ENCODE measurements around the gene AKT3.

The AKT3 gene

DNA sequence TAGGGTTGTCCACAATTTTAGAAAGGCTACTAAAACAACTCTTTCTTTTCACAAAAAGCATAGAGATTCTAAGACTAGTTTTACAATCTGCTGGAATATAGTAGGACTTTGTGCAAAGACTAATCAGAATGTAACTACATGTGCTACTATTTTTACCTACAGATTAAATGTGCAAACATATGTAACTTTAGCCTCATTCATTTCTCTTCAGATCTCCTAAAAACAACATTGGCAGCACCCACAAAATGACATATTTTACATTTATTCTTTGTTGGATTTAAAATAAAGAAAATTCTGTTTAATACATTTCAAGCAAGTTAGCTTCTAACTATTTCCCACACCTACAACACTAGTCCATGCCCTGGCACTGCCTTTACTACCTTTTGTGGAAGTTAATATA, 292.2 kb downstream of the AKT3 start:
- DNase-seq (ENCODE audit: low read depth) = no peak

DNA sequence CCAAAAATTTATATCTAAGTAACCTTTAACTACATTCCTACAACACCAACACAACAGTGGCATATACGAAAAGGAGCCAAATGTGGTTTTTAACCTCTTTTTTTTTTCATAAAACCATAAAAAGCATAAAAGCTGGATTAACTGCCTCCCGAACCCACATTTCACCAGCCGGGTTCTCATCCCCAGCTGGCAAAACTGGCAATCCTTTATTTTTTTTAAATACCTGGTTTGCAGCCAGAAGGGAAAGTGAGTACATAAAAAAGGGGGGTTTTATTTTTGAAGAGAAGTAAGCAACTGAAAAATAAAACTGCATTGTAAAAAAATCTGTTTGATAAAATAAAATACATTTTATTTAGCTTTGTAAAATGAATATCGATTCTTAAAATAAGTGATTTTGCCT, 295.4 kb downstream of the AKT3 start:
- DNase-seq (ENCODE audit: low read depth) = no peak

DNA sequence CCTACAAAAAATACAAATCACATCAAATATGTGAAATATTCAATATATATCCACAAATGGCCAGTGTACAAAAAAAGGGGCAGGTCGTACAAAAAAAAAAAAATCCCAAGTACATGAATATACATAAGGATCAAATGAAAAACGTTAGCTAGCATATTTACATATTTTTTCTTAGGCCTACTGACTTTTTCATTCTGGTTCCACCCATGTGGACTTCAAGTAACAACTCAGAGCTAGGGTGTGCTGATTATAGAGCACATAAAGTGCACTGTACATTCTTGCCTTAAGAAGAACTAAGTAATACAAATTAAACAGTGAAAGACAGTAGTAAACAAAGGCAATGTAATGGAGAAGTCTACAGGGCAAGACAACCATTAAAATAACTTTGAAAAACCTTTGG, 297.0 kb downstream of the AKT3 start:
- DNase-seq (ENCODE audit: low read depth) = no peak

DNA sequence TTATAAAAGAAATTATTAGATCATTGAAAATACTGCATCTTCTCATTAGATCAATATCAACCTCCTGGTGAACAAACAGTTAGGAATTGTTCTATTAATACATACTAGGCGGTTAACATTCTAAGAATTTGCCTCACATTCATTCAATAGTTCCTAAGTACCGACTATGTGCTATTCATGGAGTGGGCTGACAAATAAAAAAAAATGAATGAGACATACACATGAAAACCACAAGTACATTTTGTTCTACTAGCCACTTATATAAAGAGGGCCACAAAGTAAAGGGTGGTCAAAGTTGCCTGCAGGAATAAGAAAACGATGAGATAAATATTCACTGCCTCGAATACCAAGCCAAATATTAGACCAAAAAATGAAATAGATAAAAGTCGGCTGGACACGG, 299.8 kb downstream of the AKT3 start:
- no peak for DNase-seq (ENCODE audit: low read depth)

DNA sequence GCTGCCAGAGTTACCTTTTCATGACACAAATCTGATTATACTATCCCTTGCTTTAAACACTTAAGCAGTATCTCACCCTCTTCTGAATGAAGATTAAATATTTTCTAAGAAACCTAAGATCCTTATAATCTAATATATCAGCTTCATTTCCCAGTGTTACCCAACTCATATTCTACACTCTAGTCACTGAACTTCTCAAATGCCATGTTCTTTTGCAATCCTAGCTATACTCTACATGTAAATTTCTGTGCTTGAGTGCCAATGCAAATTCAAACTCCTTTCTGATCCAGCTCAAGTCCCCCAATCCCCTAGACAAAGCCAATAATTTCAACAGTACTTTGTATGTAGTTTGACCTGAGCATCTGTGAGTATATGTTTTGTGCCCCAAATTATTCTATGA, 300.3 kb downstream of the AKT3 start:
- DNase-seq (ENCODE audit: low read depth) = peak; percentile 38

DNA sequence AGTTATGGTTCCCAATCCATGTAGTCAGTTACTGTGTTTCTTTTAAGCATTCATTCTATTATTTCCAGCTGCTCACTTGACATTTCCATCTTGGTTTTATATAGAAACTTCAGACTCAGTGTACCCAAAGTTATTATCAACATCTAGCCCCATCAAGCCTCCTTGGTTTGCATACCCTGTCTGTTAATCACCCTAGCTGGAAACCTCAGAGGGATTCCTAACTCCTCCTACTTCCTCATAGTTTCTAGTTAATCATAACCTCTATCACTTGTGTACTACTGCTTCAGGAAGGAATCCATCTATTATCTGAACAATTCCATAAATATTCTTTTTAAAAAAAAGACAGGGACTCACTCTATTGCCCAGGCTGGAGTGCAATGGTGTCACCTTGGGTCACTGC, 300.9 kb downstream of the AKT3 start:
- no peak for DNase-seq (ENCODE audit: low read depth)

DNA sequence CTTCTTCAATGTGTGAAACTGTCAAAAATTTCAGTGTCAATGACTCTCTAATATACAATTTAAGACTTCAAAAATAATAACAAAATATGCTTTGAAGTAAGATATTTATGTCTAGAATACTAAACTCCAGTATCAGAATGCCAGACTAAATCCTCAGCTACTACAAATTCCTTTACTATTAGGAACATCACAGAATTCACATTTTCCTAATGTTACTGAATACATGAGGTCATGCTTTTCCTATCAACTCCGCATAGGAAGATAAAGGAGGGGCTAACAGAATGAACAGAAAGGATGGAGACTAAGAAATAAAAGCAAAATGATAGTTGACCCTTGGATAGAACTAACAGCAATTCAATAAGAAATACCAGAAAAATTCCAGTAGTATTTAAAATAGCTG, 301.5 kb downstream of the AKT3 start:
- DNase-seq (ENCODE audit: low read depth) = no peak

DNA sequence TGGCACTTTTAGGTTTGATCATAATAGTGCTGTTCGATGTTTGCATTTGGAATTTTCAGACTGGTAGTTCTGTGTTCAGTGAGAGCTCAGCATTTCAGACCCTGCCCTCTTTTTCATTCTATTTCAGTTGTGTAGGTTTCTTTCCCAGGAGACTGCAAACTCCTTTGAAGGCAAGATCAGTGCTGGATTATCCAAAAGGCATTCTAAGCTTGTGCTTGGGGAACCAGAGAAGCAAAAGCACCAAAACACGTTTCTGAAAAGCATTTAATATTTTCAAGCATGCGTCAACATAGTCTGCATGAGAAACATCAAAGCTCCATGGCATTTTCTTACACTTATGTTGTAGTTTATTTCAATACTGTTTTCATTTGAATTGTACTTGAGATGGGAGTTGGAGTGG, 302.2 kb downstream of the AKT3 start:
- no peak for DNase-seq (ENCODE audit: low read depth)

DNA sequence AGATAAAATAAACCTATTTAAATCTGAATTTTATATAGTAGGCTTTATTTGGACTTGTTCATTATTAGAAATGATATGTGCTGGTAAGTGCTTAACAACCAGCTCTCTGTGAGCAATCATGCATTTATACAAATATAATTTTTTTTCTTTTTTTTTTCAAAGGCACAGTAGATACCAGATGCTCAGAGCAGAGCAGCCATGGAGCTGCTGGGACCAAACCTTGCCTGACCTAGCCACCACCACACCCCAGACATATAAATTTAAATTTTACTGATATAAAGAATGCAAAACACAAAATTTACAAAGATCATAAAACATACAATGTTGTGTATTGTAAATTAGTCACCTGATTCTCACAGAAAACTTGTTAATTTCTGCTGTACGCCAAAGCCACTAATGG, 303.6 kb downstream of the AKT3 start:
- no peak for DNase-seq (ENCODE audit: low read depth)

DNA sequence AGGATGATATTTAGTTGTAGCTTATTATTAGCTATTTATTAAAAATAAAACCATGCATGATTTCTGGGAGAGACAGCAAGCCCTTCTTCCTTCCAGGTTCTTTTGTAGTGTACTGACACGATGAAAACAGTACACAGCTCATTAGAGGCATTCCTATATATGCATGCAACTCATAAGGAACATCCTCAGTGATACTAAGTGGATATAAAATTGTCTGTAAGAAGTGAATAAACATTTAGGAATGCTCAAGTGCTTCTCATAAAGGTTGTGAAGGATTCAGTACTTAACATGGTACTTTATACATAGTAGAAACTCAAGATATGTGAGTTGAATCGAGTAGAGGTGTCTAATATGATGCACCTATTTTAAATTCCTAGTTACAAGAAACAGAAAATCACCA, 306.5 kb downstream of the AKT3 start:
- no peak for DNase-seq (ENCODE audit: low read depth)

DNA sequence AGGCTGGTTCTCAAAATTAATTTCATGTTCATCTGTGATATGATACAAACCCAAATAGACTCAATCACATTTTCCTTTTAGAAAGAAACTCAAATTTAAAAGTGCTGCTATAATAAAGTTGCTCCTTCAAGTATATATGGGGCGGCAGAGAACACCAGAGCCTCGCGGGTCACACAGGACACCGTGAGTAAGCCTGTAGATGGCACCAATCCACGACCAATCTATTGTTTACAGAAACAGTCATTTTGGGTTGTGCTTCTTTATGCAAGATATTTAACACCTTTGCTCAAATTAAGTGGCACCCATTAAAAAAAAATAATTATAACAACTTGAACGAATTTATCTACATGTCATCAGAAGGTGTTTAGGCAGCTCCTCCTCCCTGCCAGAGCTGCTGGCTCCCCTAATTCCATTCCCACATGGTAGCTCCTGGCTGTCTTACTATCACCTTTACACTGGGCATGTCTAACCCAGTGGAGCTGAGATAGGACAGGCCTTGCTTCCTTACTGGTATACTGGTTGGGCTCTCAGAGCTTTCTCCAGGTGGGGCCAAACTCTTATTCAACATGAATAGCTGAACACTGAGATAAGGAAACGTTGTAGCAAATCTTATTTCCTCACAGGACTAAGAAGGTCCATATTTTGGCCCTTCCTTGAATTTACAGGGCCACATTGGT, 307.2 kb downstream of the AKT3 start:
- no peak for DNase-seq (ENCODE audit: low read depth)

DNA sequence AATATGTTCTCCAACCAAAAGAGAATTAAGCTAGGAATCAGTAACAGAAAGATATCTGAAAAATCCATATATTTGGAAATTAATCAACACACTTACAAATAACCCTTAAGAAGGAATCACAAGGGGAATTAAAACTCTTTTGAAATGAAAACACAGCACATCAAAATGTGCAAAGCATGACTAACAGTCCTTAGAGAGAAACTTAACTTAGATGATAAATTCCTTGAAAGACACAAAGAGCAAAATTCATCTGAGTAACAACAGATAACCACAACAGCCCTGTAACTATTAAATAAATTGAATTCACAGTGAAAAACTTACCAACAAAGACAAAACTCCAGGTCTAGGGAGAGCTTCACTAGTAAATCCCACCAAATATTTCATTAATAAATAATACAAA, 310.4 kb downstream of the AKT3 start:
- no peak for DNase-seq (ENCODE audit: low read depth)

DNA sequence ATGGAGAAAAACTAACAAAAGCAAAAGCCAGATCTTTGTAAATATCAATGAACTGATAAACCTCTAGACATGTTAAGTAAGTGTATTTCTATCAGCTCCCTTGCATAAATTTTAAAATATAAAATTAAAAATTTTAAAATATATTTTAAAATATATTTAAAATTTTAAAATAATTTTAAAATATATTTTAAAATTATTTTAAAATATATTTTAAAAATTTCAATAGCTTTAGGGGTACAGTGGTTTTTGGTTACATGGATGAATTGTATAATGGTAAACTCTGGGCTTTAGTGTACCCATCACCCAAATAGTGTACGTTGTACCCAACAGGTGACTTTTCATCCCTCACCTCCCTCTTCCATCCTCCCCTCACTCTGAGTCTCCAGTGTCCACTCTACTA, 315.0 kb downstream of the AKT3 start:
- no peak for DNase-seq (ENCODE audit: low read depth)

DNA sequence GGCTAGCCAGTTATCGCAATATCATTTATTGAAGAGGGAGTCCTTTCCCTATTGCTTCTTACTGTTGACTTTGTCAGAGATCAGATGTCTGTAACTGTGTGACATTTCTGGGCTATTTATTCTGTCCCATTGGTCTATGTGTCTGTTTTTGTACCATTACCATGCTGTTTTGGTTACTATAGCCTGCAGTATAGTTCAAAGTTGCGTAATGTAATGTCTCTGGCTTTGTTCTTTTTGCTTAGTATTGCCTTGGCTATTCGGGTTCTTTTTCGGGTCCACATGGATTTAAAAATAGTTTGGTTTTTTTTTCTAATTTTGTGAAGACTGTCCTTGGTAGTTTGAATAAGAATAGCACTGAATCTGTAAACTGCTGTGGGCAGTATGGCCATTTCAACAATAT, 320.5 kb downstream of the AKT3 start:
- DNase-seq (ENCODE audit: low read depth) = no peak

DNA sequence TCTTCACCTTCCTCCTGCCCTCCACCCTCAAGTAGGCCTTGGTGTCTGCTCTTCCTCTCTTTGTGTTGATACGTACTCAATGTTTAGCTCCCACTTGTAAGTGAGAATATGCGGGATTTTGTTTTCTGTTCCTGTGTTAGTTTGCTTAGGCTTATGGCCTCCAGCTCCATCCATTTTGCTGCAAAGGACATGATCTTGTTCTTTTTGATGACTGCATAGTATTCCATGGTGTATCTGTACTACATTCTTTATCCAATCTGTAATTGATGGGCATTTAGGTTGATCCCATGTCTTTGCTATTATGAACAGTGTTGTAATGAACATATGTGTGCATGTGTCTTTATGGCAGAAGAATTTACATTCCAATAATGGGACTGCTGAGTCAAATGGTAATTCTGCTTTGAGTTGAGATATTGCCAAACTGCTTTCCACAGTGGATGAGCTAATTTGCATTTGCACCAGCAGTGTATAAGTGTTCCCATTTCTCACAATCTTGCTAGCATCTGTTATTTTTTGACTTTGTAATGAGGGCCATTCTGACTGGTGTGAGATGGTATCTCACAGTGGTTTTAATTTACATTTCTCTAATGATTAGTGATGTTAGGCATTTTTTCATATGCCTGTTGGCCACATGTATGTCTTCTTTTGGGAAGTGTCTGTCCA, 321.5 kb downstream of the AKT3 start:
- DNase-seq (ENCODE audit: low read depth) = no peak

DNA sequence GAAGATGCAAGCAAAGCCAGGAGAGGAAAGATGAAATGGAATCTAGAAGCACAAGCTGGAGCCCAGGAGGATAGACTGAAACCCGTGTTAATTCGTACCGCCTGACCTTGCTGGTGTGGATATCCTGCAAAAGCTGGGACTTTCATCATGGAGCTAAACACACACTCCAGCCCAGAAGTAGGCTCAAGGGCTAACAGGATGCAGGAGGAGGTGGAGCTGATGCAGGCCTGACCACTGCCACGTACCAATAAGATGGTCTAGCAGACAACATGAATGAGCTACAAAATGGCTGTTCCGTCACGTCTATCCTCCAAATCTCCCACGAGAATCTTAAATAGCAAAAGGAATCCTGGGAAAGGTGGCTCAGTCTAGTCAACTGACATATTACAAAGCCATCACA, 323.9 kb downstream of the AKT3 start:
- no peak for DNase-seq (ENCODE audit: low read depth)

DNA sequence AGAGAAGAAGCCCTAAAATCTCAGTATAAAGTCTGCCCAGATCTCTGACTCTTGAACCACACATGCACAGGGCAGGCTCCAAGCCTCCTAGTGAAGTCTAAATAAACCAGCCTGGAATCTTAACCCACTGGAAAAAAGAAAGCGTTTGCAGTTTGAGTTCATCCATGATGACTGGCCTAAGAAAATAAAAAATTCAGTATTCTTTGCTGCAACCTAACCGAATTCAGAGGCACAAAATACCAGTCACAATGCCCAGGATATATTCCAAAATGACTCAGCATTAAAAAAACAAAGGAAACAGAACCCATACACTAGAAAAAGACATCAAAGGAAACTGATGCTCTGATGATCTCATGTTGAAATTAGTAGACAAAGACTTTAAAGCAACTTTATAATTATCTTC, 325.0 kb downstream of the AKT3 start:
- DNase-seq (ENCODE audit: low read depth) = peak; percentile 76

DNA sequence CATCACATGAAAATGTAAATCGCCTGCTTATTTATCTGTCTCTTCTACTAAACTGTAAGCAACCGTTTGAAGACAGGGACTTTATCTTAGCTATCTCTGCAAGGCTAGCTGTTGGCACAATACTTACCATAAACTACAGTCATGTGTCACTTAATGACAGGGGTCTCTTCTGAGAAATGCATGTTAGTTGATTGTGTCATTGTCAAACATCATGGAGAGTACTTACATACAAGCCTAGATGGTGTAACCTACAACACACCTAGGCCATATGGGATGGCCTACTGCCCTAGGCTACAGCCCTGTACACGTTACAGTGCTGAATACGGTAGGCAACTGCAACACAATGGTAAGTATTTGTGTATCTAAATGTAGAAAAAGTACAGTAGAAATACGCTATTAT, 326.3 kb downstream of the AKT3 start:
- no peak for DNase-seq (ENCODE audit: low read depth)

DNA sequence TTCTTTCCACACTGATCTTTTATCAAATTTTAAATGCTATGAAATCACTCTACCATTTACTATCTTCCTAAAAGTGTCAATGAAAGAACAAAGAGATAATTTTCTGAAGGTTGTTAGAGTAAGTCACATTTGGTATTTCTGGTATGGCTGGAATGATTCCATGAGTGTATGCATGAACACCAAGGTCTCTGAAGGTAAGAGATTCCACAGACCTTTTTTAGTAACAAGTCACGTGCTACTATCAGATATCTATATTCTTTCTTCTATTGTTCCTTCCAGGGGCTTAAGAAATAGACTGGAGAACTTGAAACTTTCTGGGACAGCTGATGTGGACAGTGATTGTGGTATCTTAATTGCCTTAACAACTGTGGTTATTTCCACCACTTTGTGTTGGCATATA, 329.2 kb downstream of the AKT3 start:
- no peak for DNase-seq (ENCODE audit: low read depth)

DNA sequence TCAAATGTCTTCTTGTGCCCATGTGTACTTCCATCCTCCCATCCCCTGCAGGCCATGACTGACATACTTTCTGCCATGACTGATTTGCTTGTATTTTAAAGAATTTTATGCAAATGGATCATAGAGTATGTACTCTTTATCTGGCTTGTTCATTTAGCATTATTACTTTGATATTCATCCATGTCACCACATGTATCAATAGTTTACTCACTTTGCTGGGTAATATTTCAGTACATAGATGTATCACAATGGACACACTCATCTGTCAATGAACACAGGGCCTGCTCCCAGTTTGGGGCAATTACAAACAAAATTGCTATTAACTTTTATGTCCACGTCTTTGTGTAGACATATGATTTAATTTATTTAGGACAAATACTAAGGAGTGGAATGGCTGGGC, 335.1 kb downstream of the AKT3 start:
- no peak for DNase-seq (ENCODE audit: low read depth)

DNA sequence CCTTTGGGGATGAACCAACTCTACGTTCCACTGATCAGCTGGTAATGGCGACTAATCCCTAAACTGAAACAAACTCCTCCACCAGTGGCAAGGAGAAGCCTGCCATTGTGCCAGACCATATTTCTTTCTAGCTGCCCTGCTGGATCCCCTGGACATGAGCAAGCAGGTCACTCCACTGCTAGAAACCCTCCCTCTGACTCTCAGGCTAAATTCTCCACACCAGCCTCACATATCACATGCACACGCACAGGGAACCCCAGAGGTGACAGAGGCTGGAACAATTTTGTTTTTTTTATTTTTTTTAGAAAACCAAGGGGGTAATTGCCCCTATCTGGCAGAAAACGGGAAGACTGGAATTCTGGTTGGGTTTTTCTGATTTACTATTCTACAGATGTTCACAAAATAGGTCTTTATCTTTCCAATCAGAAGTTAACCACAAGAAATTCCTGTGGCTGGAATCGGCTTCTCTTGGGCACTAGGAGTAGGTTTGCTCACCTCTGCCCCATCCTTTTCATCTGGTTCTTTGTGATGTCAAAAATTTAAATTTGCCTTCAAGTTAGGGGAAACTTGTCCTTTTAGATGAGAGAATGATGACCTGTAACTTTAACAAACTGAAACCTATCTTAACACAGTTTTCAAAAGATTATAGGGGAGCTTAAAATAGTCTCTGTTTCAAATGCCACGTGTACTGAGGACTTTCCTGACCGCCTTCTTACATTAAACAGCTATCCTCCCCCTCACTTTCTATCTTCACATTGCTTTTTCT, 336.1 kb downstream of the AKT3 start:
- no peak for DNase-seq (ENCODE audit: low read depth)

DNA sequence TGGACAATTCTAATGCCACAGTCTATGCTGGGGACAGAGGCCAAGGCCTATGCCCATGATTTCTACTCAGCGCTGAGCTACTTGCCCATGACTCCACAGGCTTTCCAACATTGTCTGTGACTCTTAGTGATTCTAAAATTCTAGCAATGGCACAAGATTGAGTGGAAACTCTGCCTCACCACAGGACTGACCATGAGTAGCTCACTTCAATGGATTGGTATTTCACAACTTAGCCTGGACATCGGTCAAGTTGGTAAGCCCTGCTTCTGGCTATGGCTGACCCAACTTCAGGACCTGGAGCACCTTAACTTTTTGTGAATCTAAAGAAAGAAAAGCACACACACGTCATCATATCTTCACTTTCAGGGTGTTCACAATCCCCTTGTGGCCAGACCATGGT, 339.1 kb downstream of the AKT3 start:
- DNase-seq (ENCODE audit: low read depth) = peak; percentile 56

DNA sequence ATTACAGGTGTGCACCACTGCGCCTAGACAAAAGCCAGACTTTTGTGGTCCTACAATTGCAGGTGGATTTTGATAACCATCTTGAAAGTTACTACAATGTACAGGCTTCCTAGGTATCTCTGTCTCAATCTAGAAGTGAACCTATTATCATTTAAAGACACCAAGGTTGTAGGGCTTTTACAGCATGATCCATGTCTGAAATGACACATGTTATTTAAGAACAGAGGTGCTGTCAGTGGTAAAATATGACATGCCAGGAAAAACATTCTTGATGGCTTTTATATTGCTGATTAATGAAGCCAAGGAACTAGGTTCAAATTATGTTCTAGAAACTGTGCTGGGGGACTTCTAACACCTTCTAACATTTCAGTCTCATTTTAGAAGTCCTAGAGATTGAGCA, 341.1 kb downstream of the AKT3 start:
- DNase-seq (ENCODE audit: low read depth) = no peak

DNA sequence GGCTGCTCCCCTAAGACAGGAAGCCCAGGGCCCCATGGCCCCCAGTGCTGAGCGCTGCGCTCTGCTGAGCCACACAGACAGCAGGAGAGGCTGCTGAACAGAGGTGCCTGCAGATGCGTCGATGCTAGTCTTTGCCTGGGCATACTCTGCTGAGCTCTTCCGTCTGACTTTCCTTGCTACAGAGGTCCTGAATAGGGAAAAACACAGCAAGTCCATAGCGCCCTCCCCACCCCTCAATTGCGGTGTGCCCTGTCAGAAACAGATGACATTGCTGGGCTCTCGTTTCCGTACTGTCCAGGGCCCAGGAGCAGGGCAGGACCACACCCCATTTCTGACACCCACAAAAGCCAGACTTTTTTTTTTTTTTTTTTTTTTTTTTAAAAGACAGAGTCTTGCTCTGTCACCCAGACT, 341.7 kb downstream of the AKT3 start:
- no peak for DNase-seq (ENCODE audit: low read depth)

All from fibroblast of gingiva (primary cell).